ENCODE measurements around the gene NEB.
"Not testable (repeated sequence)": the region's sequence is repeated elsewhere in the genome, so short reads cannot be mapped to it uniquely, and the experiment has no call there.

- TF ChIP-seq CTCF (IDR thresholded peaks at IDR 0.05; ENCODE audit: low read depth, low read length, poor library complexity, severe bottlenecking); EZH2phosphoT487 (IDR thresholded peaks at IDR 0.05; ENCODE audit: borderline replicate concordance, low read length): not testable (repeated sequence)
These were observed 29.8 kb downstream of the NEB start for GRCh38 chr2:151704480-151704961.
